Smooth muscle cell (in vitro differentiated cells): ENCODE results near the gene RND1. TPM values are rescaled to one million over a fixed set of nuclear protein-coding genes. Genes with fewer than 3 reads are reported as not detected.
"Not testable (repeated sequence)": the region's sequence is repeated elsewhere in the genome, so short reads cannot be mapped to it uniquely, and the experiment has no call there.

Source experiments
- DNase-seq: peaks from one replicate; lab custom pipeline; 2025; ENCODE audit not compliant: unreplicated experiment; lab: John Stamatoyannopoulos, UW
- H2AFZ ChIP-seq: fragments of 200-600 bp; sonication (generic); 2 replicates; pipeline ENCODE4 v1.6.0; 2016; ENCODE audit warnings: antibody characterized with exemption, low read depth, mild to moderate bottlenecking
- H3F3A ChIP-seq: fragments of 200-600 bp; sonication (generic); 2 replicates; pipeline ENCODE4 v1.6.0; 2017; ENCODE audit warnings: antibody characterized with exemption, low read depth
- H3K27ac ChIP-seq: fragments of 200-600 bp; sonication (generic); 2 replicates; pipeline ENCODE4 v1.5.1; 2016; ENCODE audit warnings: low read depth, mild to moderate bottlenecking
- H3K27me3 ChIP-seq: fragments of 200-600 bp; sonication (generic); 2 replicates; pipeline ENCODE4 v1.6.1; 2016; ENCODE audit warnings: low read depth, mild to moderate bottlenecking
- H3K36me3 ChIP-seq: fragments of 200-600 bp; sonication (generic); 2 replicates; pipeline ENCODE4 v1.5.1; 2016; ENCODE audit warnings: low read depth
- H3K4me1 ChIP-seq: fragments of 200-600 bp; sonication (generic); 2 replicates; pipeline ENCODE4 v1.5.1; 2016; ENCODE audit warnings: low read depth
- H3K4me2 ChIP-seq: fragments of 200-600 bp; sonication (generic); 2 replicates; pipeline ENCODE4 v1.6.0; 2016; ENCODE audit warnings: mild to moderate bottlenecking
- H3K4me3 ChIP-seq: fragments of 200-600 bp; sonication (generic); 2 replicates; pipeline ENCODE4 v1.5.1; 2016; ENCODE audit warnings: mild to moderate bottlenecking
- H3K79me2 ChIP-seq: fragments of 200-600 bp; sonication (generic); 2 replicates; pipeline ENCODE4 v1.6.0; 2016; ENCODE audit warnings: low read depth, mild to moderate bottlenecking
- H3K9ac ChIP-seq: fragments of 200-600 bp; sonication (generic); 2 replicates; pipeline ENCODE4 v1.6.0; 2016; ENCODE audit warnings: low read depth
- H3K9me3 ChIP-seq: fragments of 200-600 bp; sonication (generic); replicated peaks from 2 replicates; pipeline ENCODE4 v1.5.1; 2016; ENCODE audit warnings: low read depth
- H4K20me1 ChIP-seq: fragments of 200-600 bp; sonication (generic); 2 replicates; pipeline ENCODE4 v1.6.0; 2016; ENCODE audit warnings: low read depth
- WGBS: methylation state at CpG from one replicate; pipeline ENCODE4 v1.1.7; 2016; ENCODE audit warnings: low lambda C conversion rate; 5-methylcytosine and 5-hydroxymethylcytosine counted together
- polyA plus RNA-seq: library from polyadenylated mRNA; unstranded; fragments of >200 nt; fragmentation: Nextera tagmentation; extraction: Ambion mirVana; gene quantifications from 2 replicates; pipeline ENCODE4 v1.2.1, GENCODE V29; 2016
- total RNA-seq: library from RNA; depleted of rRNA; stranded (reverse); fragments of >200 nt; gene quantifications from 2 replicates; pipeline ENCODE4 v1.2.3, GENCODE V29; 2014
- TF ChIP-seq, protein P1 (sequence below): fragments of 200-600 bp; sonication (generic); IDR thresholded peaks from 2 replicates; pipeline ENCODE4 v1.5.1; 2017; ENCODE audit warnings: borderline replicate concordance, mild to moderate bottlenecking, antibody characterized with exemption; ENCODE audit not compliant: insufficient read depth, poor library complexity, severe bottlenecking

The RND1 gene
- total and polyA plus RNA-seq, 2 experiments from 2014 or later = 0.13 to 0.50 TPM

DNA sequence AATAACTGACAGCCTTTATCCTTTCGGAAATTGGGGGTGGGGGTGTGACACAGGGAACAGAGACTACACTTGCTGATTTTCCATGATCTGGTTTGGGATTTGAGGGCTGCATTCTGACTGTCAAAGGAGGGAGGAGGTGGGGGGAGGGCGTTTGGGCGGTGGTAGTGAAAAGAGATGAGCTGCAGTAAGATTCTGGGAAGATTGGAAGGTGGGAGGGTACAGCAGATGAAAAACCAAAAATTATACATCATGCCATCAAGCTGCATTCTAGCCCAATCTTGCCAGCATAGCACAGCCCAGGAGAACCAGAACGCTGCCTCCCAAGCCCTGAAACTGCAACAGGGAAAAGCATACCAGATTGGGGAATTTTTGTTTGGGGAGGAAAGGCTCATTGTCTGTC is 2.4 kb downstream of the RND1 start:
- WGBS = 74% methylated on average over 4 of the region's 4 CpGs
- Histone ChIP-seq H4K20me1 (no peaks in the 10 kb centered on the region), H2AFZ (no peak overlapping the region), H3F3A (no peaks in the 10 kb centered on the region), H3K9ac (no peak overlapping the region), H3K36me3 (no peaks in the 10 kb centered on the region), H3K27ac (no peak overlapping the region), H3K27me3 (peaks cover 25% of the 10 kb centered on the region), H3K9me3 (no peaks in the 10 kb centered on the region), H3K79me2 (no peaks in the 10 kb centered on the region), H3K4me3 (no peak overlapping the region), H3K4me1 (peaks cover 20% of the 10 kb centered on the region), H3K4me2 (no peak overlapping the region)
- no peak for DNase-seq
- TF ChIP-seq, protein P1, sequence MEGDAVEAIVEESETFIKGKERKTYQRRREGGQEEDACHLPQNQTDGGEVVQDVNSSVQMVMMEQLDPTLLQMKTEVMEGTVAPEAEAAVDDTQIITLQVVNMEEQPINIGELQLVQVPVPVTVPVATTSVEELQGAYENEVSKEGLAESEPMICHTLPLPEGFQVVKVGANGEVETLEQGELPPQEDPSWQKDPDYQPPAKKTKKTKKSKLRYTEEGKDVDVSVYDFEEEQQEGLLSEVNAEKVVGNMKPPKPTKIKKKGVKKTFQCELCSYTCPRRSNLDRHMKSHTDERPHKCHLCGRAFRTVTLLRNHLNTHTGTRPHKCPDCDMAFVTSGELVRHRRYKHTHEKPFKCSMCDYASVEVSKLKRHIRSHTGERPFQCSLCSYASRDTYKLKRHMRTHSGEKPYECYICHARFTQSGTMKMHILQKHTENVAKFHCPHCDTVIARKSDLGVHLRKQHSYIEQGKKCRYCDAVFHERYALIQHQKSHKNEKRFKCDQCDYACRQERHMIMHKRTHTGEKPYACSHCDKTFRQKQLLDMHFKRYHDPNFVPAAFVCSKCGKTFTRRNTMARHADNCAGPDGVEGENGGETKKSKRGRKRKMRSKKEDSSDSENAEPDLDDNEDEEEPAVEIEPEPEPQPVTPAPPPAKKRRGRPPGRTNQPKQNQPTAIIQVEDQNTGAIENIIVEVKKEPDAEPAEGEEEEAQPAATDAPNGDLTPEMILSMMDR = no peak

DNA sequence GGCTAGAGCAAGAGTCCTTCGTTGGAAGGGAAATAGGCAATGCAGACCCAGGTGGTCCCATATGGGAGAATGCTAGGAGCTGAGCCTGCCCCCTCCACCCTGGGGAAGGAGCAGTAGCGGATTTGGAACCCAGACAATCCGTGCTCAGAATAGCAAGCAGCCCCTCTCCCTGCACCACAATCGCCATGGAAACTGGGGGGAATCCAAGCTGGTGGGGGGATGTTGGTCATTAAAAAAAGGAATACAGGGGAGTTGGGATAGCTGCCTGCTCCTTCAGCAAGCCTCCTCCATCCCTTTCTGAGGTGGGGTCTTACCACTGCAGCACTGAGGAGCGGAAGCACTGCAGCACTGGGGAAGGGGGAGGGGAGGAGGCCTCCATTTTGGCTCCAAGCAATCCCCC is 2.9 kb downstream of the RND1 start:
- Histone ChIP-seq H3K36me3 (no peaks in the 10 kb centered on the region), H3K9ac (no peak overlapping the region), H3K9me3 (no peaks in the 10 kb centered on the region), H3K27me3 (peaks cover 25% of the 10 kb centered on the region), H3K4me1 (peaks cover 20% of the 10 kb centered on the region), H3K4me3 (no peak overlapping the region), H2AFZ (no peak overlapping the region), H3K79me2 (no peaks in the 10 kb centered on the region), H4K20me1 (no peaks in the 10 kb centered on the region), H3K4me2 (no peak overlapping the region), H3F3A (no peaks in the 10 kb centered on the region), H3K27ac (no peak overlapping the region)
- TF ChIP-seq, protein P1 = no peak
- WGBS = 88% methylated on average over 5 of the region's 5 CpGs
- no peak for DNase-seq

DNA sequence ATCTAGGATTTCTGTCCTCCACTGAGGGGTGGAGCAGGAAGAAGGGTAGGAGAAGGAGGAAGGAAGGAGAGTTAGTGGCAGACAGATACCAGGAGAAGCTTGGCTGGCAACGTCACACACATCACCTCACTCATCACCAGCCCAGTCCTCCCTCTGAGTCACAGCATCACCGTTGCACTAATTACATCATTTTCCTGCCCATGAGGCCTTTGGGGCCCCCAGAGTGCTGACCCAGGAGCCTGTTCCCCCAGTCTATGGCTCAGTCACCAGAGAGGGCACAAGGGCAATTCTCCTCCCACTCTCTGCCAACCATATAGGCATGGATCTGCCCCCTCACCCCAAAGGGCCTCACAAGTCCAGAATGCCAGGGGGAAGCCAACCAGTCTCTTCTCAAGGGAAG is 4.6 kb downstream of the RND1 start:
- Histone ChIP-seq H3K27ac (no peak overlapping the region), H3K4me2 (no peak overlapping the region), H3F3A (no peaks in the 10 kb centered on the region), H3K4me1 (peaks cover 17% of the 10 kb centered on the region), H3K79me2 (no peaks in the 10 kb centered on the region), H3K27me3 (peaks cover 25% of the 10 kb centered on the region), H4K20me1 (no peaks in the 10 kb centered on the region), H3K9ac (no peak overlapping the region), H3K9me3 (no peaks in the 10 kb centered on the region), H3K4me3 (no peak overlapping the region), H3K36me3 (no peaks in the 10 kb centered on the region), H2AFZ (no peak overlapping the region)
- WGBS = 58% methylated on average over 2 of the region's 2 CpGs
- no peak for DNase-seq
- TF ChIP-seq, protein P1 = no peak

DNA sequence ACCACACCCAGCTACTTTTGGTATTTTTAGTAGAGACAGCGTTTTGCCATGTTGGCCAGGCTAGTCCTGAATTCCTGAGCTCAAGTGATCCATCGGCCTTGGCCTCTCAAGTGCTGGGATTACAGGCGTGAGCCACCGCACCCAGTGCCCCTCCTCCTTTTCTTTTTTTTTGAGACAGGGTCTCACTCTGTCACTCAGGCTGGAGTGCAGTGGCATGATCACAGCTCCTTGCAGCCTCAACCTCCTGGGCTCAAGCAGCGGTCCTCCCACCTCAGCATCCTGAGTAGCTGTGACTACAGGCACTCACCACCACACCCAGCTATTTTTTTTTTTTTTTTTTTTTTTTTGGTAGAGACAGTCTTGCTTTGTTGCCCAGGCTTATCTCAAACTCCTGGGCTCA is 5.4 kb downstream of the RND1 start:
- H3F3A ChIP-seq, H3K9ac ChIP-seq, H3K9me3 ChIP-seq, H3K79me2 ChIP-seq, H3K36me3 ChIP-seq, H2AFZ ChIP-seq, H3K27ac ChIP-seq, DNase-seq, H3K4me3 ChIP-seq, H3K4me2 ChIP-seq, H4K20me1 ChIP-seq: not testable (repeated sequence)
- Histone ChIP-seq H3K4me1 (peaks cover 13% of the 10 kb centered on the region), H3K27me3 (peaks cover 25% of the 10 kb centered on the region)
- WGBS = 90% methylated on average over 5 of the region's 5 CpGs
